Measurements from ENCODE around the gene VSNL1.
A peak's percentile ranks its signal among the peaks of the same experiment; 100 is the strongest.
"Not testable (repeated sequence)": the region's sequence is repeated elsewhere in the genome, so short reads cannot be mapped to it uniquely, and the experiment has no call there.

VSNL1 gene

GRCh38 chr2:17540813-17541530 is 476 bp downstream of the VSNL1 start:
- no peak for DNase-seq (ENCODE audit: low read depth)
- peak overlapping the region; percentile 54 for H3K4me3 ChIP-seq (ENCODE audit: low read depth, low read length)

GRCh38 chr2:17541531-17541950 is 1.0 kb downstream of the VSNL1 start:
- DNase-seq (ENCODE audit: low read depth) = no peak
- peak overlapping the region; percentile 54 for H3K4me3 ChIP-seq (ENCODE audit: low read depth, low read length)

GRCh38 chr2:17542471-17542870 is 2.0 kb downstream of the VSNL1 start:
- H3K4me3 ChIP-seq (ENCODE audit: low read depth, low read length) = no peak overlapping the region
- no peak for DNase-seq (ENCODE audit: low read depth)

DNA sequence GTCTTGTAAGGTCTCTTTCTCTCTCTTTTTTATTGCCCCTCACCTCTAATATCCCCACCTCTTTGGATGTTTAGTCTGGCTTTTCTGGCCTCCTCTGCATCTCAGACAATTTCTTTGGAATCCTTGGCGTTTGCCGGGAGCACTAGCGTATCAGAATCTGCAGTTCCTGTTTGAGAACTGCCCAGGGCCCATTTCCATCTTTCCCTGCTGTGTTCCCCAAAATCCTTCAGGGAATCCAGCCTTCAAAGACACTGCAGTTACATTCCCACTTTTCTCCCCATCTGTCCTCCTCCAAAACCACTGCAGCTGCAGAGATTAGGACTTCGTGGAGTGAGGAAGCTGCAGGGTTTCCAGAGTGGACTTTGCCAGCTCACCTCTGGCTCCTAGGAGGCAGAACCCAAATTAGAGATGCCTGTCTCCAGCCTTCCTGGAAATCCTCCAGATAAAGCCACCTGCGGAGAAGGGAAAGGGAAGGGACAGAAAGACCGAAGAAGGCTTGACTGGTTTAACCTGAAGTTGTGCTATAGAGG is 2.7 kb downstream of the VSNL1 start:
- H3K4me3 ChIP-seq (ENCODE audit: low read depth, low read length) = no peak overlapping the region
- no peak for DNase-seq (ENCODE audit: low read depth)

DNA sequence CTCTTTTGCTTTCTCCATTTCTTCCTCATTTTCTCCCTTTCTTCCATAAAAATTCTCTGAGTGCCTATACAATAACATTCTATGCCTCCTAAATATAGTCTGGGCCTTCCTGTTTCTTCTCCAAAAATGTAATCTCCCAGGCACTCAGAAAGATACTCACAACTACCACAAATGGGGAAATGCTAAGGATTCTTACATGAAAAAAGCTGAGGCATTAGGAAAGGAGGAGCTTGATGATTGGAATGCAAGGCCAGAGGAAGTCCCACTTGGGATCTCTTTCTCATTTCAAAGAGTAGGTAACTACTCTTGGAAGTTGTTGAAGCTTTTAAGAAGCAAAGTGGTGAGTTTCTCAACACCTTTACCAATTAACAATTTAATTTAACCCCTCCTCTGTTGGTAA is 3.4 kb downstream of the VSNL1 start:
- no peak overlapping the region for H3K4me3 ChIP-seq (ENCODE audit: low read depth, low read length)
- DNase-seq (ENCODE audit: low read depth) = no peak

DNA sequence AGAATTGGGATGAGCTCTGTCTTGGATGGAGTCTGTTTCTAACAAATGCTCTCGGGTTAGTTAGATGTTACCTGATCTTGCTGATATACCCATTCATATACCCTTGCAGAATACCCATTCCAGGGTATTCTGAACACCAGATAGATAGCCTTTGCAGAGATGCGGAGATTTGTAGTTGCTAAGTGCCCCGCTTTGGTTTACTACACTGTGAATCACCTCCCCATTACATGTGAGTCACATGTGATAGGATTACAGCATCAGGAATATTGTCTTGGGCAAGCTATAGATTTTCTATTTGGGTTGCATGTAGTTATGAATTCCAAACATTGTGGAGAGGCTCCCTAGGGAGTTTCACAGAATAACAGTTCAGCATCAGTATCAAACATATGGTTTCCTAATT is 3.8 kb downstream of the VSNL1 start:
- H3K4me3 ChIP-seq (ENCODE audit: low read depth, low read length) = no peak overlapping the region
- no peak for DNase-seq (ENCODE audit: low read depth)

GRCh38 chr2:17545680-17546613 is 5.5 kb downstream of the VSNL1 start:
- no peak overlapping the region for H3K4me3 ChIP-seq (ENCODE audit: low read depth, low read length)

GRCh38 chr2:17547237-17547636 is 6.7 kb downstream of the VSNL1 start:
- no peak for DNase-seq (ENCODE audit: low read depth)
- no peak overlapping the region for H3K4me3 ChIP-seq (ENCODE audit: low read depth, low read length)

More at GRCh38 chr2:17545680-17546613, 5.5 kb downstream of the VSNL1 start:
- DNase-seq (ENCODE audit: low read depth) = no peak

DNA sequence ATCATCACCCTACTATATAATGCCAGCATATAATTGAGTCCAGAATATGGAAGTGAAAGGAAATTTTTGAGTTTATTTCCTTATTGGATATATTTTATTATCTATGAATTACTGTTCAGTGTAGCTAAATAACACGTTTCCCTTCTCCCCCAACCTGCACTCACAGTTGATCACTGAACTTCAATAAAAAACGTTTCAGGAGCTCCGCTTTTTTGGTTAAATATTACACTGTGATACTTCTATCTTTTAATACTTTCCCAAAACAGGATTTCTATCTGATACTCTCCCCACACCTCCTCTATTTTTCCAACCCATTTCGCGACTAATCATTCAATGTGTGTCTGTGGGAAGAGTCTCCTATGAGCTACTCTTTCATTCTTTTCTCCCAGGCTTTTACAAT is 7.2 kb downstream of the VSNL1 start:
- no peak overlapping the region for H3K4me3 ChIP-seq (ENCODE audit: low read depth, low read length)
- no peak for DNase-seq (ENCODE audit: low read depth)

DNA sequence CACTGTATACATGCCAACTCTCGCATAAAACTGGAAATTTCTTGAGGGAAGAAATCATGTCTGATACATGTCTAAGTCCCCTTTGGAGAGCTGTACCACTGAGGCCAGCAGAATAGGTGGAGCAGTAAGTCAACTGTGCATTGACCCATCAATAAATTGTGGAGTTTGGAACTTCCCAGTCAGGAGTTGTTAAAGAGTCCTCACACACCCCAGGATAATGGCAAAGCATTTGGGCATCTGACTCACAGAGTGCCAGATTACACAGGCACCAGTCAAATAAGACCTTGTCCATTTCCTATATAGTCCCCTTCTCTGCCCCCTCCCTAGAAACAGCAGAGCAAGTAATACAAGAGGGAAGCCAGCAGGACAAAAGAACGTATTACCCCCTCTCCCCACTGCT is 10.4 kb downstream of the VSNL1 start:
- DNase-seq (ENCODE audit: low read depth) = no peak
- no peak overlapping the region for H3K4me3 ChIP-seq (ENCODE audit: low read depth, low read length)

- DNase-seq (ENCODE audit: low read depth) = no peak
- H3K4me3 ChIP-seq (ENCODE audit: low read depth, low read length) = no peak overlapping the region
Measured at GRCh38 chr2:17555150-17555549, 14.7 kb downstream of the VSNL1 start.

- no peak overlapping the region for H3K4me3 ChIP-seq (ENCODE audit: low read depth, low read length)
- DNase-seq (ENCODE audit: low read depth) = no peak
Measured at GRCh38 chr2:17557596-17557995, 17.1 kb downstream of the VSNL1 start.

- DNase-seq (ENCODE audit: low read depth) = no peak
- no peak overlapping the region for H3K4me3 ChIP-seq (ENCODE audit: low read depth, low read length)
Measured at GRCh38 chr2:17558053-17558452, 17.6 kb downstream of the VSNL1 start.

DNA sequence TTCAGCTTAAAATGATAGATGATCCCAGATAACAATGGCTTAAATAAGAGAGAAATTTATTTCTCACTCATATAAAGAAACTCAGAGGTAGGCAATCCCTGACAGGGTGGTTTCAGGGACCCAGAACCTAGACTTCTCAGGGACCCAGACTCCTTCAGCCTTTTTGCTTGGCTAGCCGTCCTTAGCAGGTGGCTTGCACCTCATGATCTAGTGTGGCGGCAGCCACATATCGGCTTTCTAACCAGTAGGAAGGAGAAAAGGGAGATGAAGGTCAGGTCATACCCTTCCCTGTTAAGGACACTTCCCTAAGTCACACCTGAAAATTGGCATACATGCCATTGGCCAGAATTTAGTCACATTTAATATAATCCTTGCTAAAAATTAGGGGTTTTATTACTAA is 18.4 kb downstream of the VSNL1 start:
- no peak for DNase-seq (ENCODE audit: low read depth)
- no peak overlapping the region for H3K4me3 ChIP-seq (ENCODE audit: low read depth, low read length)

DNA sequence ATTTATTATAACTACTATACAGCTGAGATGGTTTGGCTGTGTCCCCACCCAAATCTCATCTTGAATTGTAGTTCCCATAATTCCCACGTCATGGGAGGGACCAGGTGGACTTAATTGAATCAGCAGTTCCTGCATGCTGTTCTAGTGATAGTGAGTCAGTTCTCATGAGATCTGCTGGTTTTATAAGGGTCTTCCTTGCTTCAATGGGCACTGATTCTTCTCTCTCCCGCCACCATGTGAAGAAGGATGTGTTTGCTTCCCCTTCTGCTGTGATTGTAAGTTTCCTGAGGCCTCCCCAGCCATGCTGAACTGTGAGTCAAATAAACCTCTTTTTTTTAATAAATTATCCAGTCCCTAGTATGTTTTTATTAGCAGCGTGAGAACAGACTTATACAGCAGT is 25.2 kb downstream of the VSNL1 start:
- not testable (repeated sequence) for DNase-seq (ENCODE audit: low read depth)

DNA sequence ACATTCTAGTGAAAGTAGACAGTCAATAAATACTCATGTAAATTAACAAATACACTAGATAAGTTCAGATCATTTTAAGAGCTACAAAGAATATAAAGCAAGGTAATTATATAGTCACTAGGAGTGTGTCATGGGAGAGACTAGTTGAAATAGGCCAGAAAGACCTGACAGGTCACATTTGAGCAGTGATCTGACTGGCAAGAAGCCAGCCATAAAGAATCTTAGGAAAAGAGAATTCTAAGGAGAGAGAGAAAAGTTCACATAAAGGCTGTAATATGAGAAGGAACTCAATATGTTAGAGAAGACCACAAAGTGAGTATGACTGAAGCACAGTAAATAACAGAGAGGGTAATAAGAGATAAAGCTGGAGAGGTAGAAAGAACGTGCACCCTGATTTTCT is 31.2 kb downstream of the VSNL1 start:
- no peak for DNase-seq (ENCODE audit: low read depth)

More for the DNA sequence above, 25.2 kb downstream of the VSNL1 start:
- H3K4me3 ChIP-seq (ENCODE audit: low read depth, low read length) = not testable (repeated sequence)

GRCh38 chr2:17573085-17573803 is 32.7 kb downstream of the VSNL1 start:
- H3K4me3 ChIP-seq (ENCODE audit: low read depth, low read length) = no peak overlapping the region
- no peak for DNase-seq (ENCODE audit: low read depth)

More for the DNA sequence above, 31.2 kb downstream of the VSNL1 start:
- no peak overlapping the region for H3K4me3 ChIP-seq (ENCODE audit: low read depth, low read length)

DNA sequence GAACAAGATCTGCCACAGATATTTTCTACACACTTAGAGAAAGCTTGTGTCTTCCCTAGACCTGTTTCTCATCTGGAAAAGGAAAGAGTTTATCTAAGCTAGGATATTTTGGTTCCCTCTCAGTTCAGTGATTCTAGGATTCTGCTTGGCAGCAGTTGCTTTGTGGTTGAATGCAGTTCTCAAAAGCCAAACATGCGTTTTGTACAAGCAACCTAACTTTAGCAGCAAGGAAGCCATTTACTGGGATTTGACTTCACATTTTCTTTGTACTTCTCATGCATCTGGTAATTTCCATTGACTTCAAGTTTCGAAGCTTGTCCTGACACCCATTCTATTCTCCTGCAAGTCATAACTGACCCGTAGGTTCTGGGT is 33.3 kb downstream of the VSNL1 start:
- H3K4me3 ChIP-seq (ENCODE audit: low read depth, low read length) = no peak overlapping the region
- DNase-seq (ENCODE audit: low read depth) = no peak

DNA sequence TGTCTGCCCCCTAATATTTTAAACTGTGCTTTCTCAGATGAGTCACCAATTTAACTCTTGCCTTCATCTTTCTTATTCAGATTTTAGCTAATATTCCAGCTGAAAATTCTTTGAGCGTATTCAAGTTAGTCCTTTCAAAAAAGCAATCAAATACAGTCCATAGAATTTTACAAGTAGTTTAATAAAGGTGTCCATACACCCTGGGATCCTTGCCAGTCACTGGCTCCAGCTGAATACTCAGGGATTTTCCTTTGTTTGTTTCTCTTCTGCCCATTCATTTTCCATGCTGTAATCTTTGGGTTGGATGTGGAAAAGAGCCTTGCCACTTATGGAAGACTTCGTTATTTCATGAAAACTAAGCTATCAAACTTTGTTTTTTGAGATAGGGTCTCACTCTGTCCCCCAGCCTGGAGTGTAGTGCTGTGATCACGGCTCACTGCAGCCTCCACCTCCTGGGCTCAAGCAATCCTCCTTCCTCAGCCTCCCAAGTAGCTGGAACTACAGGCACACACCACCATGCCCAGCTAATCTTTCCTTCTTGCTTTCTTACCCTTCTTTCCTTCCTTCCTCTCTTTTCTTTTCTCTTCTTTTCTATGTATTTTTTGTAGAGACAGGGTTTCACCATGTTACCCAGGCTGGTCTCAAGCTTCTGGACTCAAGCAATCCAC is 34.0 kb downstream of the VSNL1 start:
- no peak overlapping the region for H3K4me3 ChIP-seq (ENCODE audit: low read depth, low read length)
- DNase-seq (ENCODE audit: low read depth) = no peak
